ENCODE data around the gene XPO4.

DNA sequence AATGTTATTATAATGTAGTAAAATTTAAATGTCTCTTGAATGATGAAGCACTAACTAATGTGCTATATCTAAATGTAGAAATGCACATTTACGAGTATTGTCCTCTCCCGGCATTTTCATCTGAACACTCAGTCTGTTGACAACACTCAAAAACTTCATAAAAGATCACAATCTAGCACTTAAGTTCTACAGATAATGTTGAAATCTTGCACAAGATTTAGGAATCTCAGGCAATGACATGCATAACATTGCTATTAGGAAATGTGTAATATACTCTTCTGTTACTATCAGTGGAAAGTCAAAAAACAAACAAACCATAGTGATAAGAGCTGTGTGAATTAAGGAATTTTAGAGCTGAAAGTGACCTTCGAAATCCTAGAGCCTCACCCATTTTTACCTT lies 37.5 kb upstream of the XPO4 start:
- TF ChIP-seq, protein P1, sequence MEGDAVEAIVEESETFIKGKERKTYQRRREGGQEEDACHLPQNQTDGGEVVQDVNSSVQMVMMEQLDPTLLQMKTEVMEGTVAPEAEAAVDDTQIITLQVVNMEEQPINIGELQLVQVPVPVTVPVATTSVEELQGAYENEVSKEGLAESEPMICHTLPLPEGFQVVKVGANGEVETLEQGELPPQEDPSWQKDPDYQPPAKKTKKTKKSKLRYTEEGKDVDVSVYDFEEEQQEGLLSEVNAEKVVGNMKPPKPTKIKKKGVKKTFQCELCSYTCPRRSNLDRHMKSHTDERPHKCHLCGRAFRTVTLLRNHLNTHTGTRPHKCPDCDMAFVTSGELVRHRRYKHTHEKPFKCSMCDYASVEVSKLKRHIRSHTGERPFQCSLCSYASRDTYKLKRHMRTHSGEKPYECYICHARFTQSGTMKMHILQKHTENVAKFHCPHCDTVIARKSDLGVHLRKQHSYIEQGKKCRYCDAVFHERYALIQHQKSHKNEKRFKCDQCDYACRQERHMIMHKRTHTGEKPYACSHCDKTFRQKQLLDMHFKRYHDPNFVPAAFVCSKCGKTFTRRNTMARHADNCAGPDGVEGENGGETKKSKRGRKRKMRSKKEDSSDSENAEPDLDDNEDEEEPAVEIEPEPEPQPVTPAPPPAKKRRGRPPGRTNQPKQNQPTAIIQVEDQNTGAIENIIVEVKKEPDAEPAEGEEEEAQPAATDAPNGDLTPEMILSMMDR (IDR thresholded peaks at IDR 0.05): no peak
- no peak for TF ChIP-seq POLR2A (IDR thresholded peaks at IDR 0.05)

Data from body of pancreas (tissue), 4 donors.